ENCODE data around the gene FMN1.

Gene FMN1

GRCh38 chr15:33215941-33216872 lies 21.7 kb upstream of the FMN1 start:
- in situ Hi-C loops (cut with HindIII; ENCODE audit: low pct_unique_long_range_greater_than_20kb, low sequenced_read_pairs) = no loop called here
- no peak for TF ChIP-seq JUND (IDR thresholded peaks at IDR 0.05; ENCODE audit: low read depth)
- peak; percentile 3 to 69 for DNase-seq (ENCODE audit: low read depth in 1 of 2, low spot score in 1 of 2)

- no peak for TF ChIP-seq JUND (IDR thresholded peaks at IDR 0.05; ENCODE audit: low read depth)
- in situ Hi-C loops (cut with HindIII; ENCODE audit: low pct_unique_long_range_greater_than_20kb, low sequenced_read_pairs) = no loop called here
- DNase-seq (ENCODE audit: low read depth in 1 of 2, low spot score in 1 of 2) = no peak
These were observed 16.8 kb upstream of the FMN1 start for GRCh38 chr15:33211176-33211808.

- no peak for DNase-seq (ENCODE audit: low read depth in 1 of 2, low spot score in 1 of 2)
- TF ChIP-seq JUND (IDR thresholded peaks at IDR 0.05; ENCODE audit: low read depth) = no peak
- in situ Hi-C loops (cut with HindIII; ENCODE audit: low pct_unique_long_range_greater_than_20kb, low sequenced_read_pairs) = no loop called here
These were observed 15.3 kb upstream of the FMN1 start for GRCh38 chr15:33209575-33210481.

- no peak for DNase-seq (ENCODE audit: low read depth in 1 of 2, low spot score in 1 of 2)
- in situ Hi-C loops (cut with HindIII; ENCODE audit: low pct_unique_long_range_greater_than_20kb, low sequenced_read_pairs) = no loop called here
- TF ChIP-seq JUND (IDR thresholded peaks at IDR 0.05; ENCODE audit: low read depth) = no peak
These were observed 13.1 kb upstream of the FMN1 start for GRCh38 chr15:33207646-33208045.

- in situ Hi-C loops (cut with HindIII; ENCODE audit: low pct_unique_long_range_greater_than_20kb, low sequenced_read_pairs) = no loop called here
- no peak for TF ChIP-seq JUND (IDR thresholded peaks at IDR 0.05; ENCODE audit: low read depth)
- DNase-seq (ENCODE audit: low read depth in 1 of 2, low spot score in 1 of 2) = no peak
These were observed 11.9 kb upstream of the FMN1 start for GRCh38 chr15:33206366-33206765.

GRCh38 chr15:33204926-33205325 lies 10.4 kb upstream of the FMN1 start:
- TF ChIP-seq JUND (IDR thresholded peaks at IDR 0.05; ENCODE audit: low read depth) = no peak
- in situ Hi-C loops (cut with HindIII; ENCODE audit: low pct_unique_long_range_greater_than_20kb, low sequenced_read_pairs) = no loop called here
- no peak for DNase-seq (ENCODE audit: low read depth in 1 of 2, low spot score in 1 of 2)

- no peak for DNase-seq (ENCODE audit: low read depth in 1 of 2, low spot score in 1 of 2)
- TF ChIP-seq JUND (IDR thresholded peaks at IDR 0.05; ENCODE audit: low read depth) = no peak
- in situ Hi-C loops (cut with HindIII; ENCODE audit: low pct_unique_long_range_greater_than_20kb, low sequenced_read_pairs) = no loop called here
These were observed 9.6 kb upstream of the FMN1 start for GRCh38 chr15:33204087-33204486.

GRCh38 chr15:33201491-33202231 lies 7.1 kb upstream of the FMN1 start:
- no peak; the same call in 1 of the 2 replicates for TF ChIP-seq JUND (IDR thresholded peaks at IDR 0.05; ENCODE audit: low read depth)
- peak; percentile 38 to 93 for DNase-seq (ENCODE audit: low read depth in 1 of 2, low spot score in 1 of 2)
- in situ Hi-C loops (cut with HindIII; ENCODE audit: low pct_unique_long_range_greater_than_20kb, low sequenced_read_pairs) = no loop called here

GRCh38 chr15:33200903-33201302 lies 6.4 kb upstream of the FMN1 start:
- no peak for TF ChIP-seq JUND (IDR thresholded peaks at IDR 0.05; ENCODE audit: low read depth)
- DNase-seq (ENCODE audit: low read depth in 1 of 2, low spot score in 1 of 2) = no peak
- in situ Hi-C loops (cut with HindIII; ENCODE audit: low pct_unique_long_range_greater_than_20kb, low sequenced_read_pairs) = no loop called here

GRCh38 chr15:33200444-33200843 lies 5.9 kb upstream of the FMN1 start:
- DNase-seq (ENCODE audit: low read depth in 1 of 2, low spot score in 1 of 2) = no peak
- in situ Hi-C loops (cut with HindIII; ENCODE audit: low pct_unique_long_range_greater_than_20kb, low sequenced_read_pairs) = no loop called here
- no peak for TF ChIP-seq JUND (IDR thresholded peaks at IDR 0.05; ENCODE audit: low read depth)

GRCh38 chr15:33198541-33198940 lies 4.0 kb upstream of the FMN1 start:
- DNase-seq (ENCODE audit: low read depth in 1 of 2, low spot score in 1 of 2) = no peak
- in situ Hi-C loops (cut with HindIII; ENCODE audit: low pct_unique_long_range_greater_than_20kb, low sequenced_read_pairs) = no loop called here
- no peak for TF ChIP-seq JUND (IDR thresholded peaks at IDR 0.05; ENCODE audit: low read depth)

- in situ Hi-C loops (cut with HindIII; ENCODE audit: low pct_unique_long_range_greater_than_20kb, low sequenced_read_pairs) = no loop called here
- no peak for TF ChIP-seq JUND (IDR thresholded peaks at IDR 0.05; ENCODE audit: low read depth)
- DNase-seq (ENCODE audit: low read depth in 1 of 2, low spot score in 1 of 2) = no peak
These were observed 3.1 kb upstream of the FMN1 start for GRCh38 chr15:33197636-33198035.

Data from T47D (cell line).